Measurements from ENCODE around the gene MISP3. TPM values are rescaled to one million over a fixed set of nuclear protein-coding genes. Genes with fewer than 3 reads are reported as not detected.

Gene MISP3
- polyA plus RNA-seq, 1 donor (not counting 4 experiments of a cell fraction or from before 2014, with no cell fraction given), result 0.79 TPM

DNA sequence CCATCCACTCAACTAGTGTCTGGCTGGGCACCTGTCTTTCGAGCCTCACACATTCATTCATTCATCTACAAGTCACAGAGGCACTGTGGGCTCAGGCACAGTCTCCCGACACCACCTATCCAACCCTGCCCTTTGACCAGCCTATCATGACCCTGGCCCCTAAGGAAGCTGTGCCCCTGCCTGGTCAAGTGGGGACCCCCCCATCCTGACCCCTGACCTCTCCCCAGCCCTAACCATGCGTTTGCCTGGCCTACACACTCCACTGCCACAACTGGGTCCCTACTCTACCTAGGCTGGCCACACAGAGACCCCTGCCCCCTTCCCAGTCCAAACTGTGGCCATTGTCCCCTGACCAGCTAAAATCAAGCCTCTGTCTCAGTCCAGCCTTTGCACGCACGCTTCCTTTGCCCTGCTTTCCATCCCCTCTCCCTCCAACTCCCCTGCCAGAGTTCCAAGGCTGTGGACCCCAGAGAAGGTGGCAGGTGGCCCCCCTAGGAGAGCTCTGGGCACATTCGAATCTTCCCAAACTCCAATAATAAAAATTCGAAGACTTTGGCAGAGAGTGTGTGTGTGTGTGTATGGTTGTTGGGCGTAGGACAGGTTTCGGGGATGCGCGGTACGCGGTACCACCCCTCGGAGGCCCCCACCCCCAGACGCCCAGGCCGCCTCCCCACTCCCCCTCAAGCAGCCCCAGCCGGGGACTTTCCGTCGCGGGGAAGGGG lies 41.4 kb upstream of the MISP3 start:
- dilution Hi-C loops (cut with MboI; ENCODE audit: extremely low pct_ligation_motif_present, low sequenced_read_pairs), result no loop called here
- Histone ChIP-seq H3K36me3 (ENCODE audit: control insufficient read depth in 2 of 2, extremely low read depth in 1 of 2, insufficient read depth in 2 of 2, low read length in 2 of 2) (no peaks in the 10 kb centered on the region), H3K27me3 (ENCODE audit: control insufficient read depth, extremely low read depth, insufficient read depth, low read length) (no peaks in the 10 kb centered on the region), H2AFZ (ENCODE audit: control insufficient read depth, low read length) (peak overlapping the region; percentile 87), H3K9me1 (ENCODE audit: control insufficient read depth, extremely low read depth, insufficient read depth, low read length) (no peaks in the 10 kb centered on the region), H3K79me2 (ENCODE audit: control insufficient read depth, insufficient read depth, low read length) (no peaks in the 10 kb centered on the region), H3K9me3 (ENCODE audit: control insufficient read depth, low read depth, low read length) (no peaks in the 10 kb centered on the region), H4K20me1 (ENCODE audit: control insufficient read depth, extremely low read depth, insufficient read depth, low read length) (no peaks in the 10 kb centered on the region), H3K27ac (ENCODE audit: control insufficient read depth, insufficient read depth, low read length) (no peak overlapping the region), H3K4me1 (ENCODE audit: control insufficient read depth, extremely low read depth, insufficient read depth, low read length) (no peaks in the 10 kb centered on the region), H3K9ac (ENCODE audit: control insufficient read depth, extremely low read depth, insufficient read depth, low read length) (no peak overlapping the region), H3K4me2 (ENCODE audit: control insufficient read depth, extremely low read depth, insufficient read depth, low read depth, low read length) (peak overlapping the region; percentile 87), H3K4me3 (ENCODE audit: control insufficient read depth in 2 of 3, extremely low read depth in 1 of 3, insufficient read depth in 2 of 3, low read depth in 1 of 3, low read length in 3 of 3) (peak overlapping the region in 2 of 3 experiments; percentile 61 to 74)
- no peak for TF ChIP-seq EZH2 (IDR thresholded peaks at IDR 0.05; ENCODE audit: low read length)
- TF ChIP-seq, protein P1, sequence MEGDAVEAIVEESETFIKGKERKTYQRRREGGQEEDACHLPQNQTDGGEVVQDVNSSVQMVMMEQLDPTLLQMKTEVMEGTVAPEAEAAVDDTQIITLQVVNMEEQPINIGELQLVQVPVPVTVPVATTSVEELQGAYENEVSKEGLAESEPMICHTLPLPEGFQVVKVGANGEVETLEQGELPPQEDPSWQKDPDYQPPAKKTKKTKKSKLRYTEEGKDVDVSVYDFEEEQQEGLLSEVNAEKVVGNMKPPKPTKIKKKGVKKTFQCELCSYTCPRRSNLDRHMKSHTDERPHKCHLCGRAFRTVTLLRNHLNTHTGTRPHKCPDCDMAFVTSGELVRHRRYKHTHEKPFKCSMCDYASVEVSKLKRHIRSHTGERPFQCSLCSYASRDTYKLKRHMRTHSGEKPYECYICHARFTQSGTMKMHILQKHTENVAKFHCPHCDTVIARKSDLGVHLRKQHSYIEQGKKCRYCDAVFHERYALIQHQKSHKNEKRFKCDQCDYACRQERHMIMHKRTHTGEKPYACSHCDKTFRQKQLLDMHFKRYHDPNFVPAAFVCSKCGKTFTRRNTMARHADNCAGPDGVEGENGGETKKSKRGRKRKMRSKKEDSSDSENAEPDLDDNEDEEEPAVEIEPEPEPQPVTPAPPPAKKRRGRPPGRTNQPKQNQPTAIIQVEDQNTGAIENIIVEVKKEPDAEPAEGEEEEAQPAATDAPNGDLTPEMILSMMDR (optimal IDR thresholded peaks at IDR 0.05 in 1 of 3, IDR thresholded peaks at IDR 0.05 in 1 of 3, conservative IDR thresholded peaks at IDR 0.05 in 1 of 3; ENCODE audit: extremely low read depth in 1 of 3, insufficient read depth in 2 of 3, low read length in 3 of 3), result no peak
- DNase-seq (ENCODE audit: low read depth, low spot score) (no peak), FAIRE-seq (no peak)

DNA sequence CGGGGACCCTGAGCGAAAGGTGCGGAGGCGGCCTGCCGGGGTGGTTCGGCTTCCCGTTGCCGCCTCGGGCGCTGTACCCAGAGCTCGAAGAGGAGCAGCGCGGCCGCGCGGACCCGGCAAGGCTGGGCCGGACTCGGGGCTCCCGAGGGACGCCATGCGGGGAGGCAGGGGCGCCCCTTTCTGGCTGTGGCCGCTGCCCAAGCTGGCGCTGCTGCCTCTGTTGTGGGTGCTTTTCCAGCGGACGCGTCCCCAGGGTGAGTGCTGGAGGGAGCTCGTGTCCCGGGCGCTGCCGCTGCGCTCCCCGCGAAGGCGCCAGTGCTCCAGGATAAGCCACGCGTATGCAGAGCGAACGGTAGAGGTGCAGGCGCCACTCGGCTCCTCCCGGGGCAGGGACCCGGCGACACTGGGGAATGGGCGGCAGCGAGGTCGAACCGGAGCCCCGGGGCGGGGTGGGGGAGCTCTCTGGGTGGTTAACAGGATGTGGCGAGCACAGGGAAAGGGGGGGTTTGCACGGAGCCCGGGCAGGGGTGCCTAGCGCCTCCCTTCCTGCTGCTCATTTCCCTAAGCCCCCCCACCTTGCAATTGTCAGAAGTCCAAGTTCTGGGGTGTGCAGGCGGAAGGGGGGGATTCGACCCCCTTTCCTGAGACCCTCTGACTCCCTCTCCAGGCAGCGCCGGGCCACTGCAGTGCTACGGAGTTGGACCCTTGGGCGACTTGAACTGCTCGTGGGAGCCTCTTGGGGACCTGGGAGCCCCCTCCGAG lies 40.7 kb upstream of the MISP3 start, which contains the start of gene IL27RA:
IL27RA (plus strand) TSS at position 44 of the 762 bp plus-strand sequence; CDS start at position 155, 111 bp downstream.
- dilution Hi-C loops (cut with MboI; ENCODE audit: extremely low pct_ligation_motif_present, low sequenced_read_pairs), result no loop called here
- Histone ChIP-seq H3K27me3 (ENCODE audit: control insufficient read depth, extremely low read depth, insufficient read depth, low read length) (no peaks in the 10 kb centered on the region), H3K27ac (ENCODE audit: control insufficient read depth, insufficient read depth, low read length) (no peak within 1 kb of the TSS), H3K9me1 (ENCODE audit: control insufficient read depth, extremely low read depth, insufficient read depth, low read length) (no peaks in the 10 kb centered on the region), H3K9me3 (ENCODE audit: control insufficient read depth, low read depth, low read length) (no peaks in the 10 kb centered on the region), H2AFZ (ENCODE audit: control insufficient read depth, low read length) (peak within 1 kb of the TSS; percentile 87), H3K9ac (ENCODE audit: control insufficient read depth, extremely low read depth, insufficient read depth, low read length) (peak within 1 kb of the TSS; percentile 66), H3K4me2 (ENCODE audit: control insufficient read depth, extremely low read depth, insufficient read depth, low read depth, low read length) (peak within 1 kb of the TSS; percentile 87), H3K4me3 (ENCODE audit: control insufficient read depth in 2 of 3, extremely low read depth in 1 of 3, insufficient read depth in 2 of 3, low read depth in 1 of 3, low read length in 3 of 3) (peak within 1 kb of the TSS; percentile 61 to 74 (median 67)), H4K20me1 (ENCODE audit: control insufficient read depth, extremely low read depth, insufficient read depth, low read length) (no peaks in the 10 kb centered on the region), H3K36me3 (ENCODE audit: control insufficient read depth in 2 of 2, extremely low read depth in 1 of 2, insufficient read depth in 2 of 2, low read length in 2 of 2) (no peaks in the 10 kb centered on the region), H3K79me2 (ENCODE audit: control insufficient read depth, insufficient read depth, low read length) (no peaks in the 10 kb centered on the region), H3K4me1 (ENCODE audit: control insufficient read depth, extremely low read depth, insufficient read depth, low read length) (no peaks in the 10 kb centered on the region)
- DNase-seq (ENCODE audit: low read depth, low spot score), result no peak
- TF ChIP-seq EZH2 (IDR thresholded peaks at IDR 0.05; ENCODE audit: low read length), result no peak
- TF ChIP-seq, protein P1 (optimal IDR thresholded peaks at IDR 0.05 in 1 of 3, IDR thresholded peaks at IDR 0.05 in 1 of 3, conservative IDR thresholded peaks at IDR 0.05 in 1 of 3; ENCODE audit: extremely low read depth in 1 of 3, insufficient read depth in 2 of 3, low read length in 3 of 3), result peak; percentile 55 to 68 (median 55)
- no peak for FAIRE-seq
